ENCODE results near the gene CARS1.

The CARS1 gene

DNA sequence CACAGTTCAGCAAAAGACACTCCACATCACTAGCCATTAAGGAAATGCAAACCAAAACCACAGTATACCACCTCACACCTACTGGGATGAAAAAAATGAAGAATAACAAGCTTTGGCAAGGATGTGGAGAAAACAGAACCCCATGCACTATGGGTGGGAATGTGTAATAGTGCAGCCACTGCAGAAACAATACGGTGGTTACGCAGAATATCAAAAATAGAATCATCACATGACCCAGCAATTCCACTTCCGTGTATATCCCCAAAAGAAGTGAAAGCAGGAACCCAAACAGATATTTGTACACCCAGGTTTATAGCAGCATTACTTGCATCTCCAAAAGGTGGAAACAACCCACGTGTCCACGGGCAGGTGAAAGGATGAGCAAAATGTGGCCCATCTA is 20.8 kb downstream of the CARS1 start:
- no peak for DNase-seq (ENCODE audit: low read depth in 2 of 2)
- H3K4me3 ChIP-seq (replicated peaks in 1 of 2; ENCODE audit: low read depth in 2 of 2, low read length in 2 of 2) = no peak overlapping the region
- TF ChIP-seq, protein P1, sequence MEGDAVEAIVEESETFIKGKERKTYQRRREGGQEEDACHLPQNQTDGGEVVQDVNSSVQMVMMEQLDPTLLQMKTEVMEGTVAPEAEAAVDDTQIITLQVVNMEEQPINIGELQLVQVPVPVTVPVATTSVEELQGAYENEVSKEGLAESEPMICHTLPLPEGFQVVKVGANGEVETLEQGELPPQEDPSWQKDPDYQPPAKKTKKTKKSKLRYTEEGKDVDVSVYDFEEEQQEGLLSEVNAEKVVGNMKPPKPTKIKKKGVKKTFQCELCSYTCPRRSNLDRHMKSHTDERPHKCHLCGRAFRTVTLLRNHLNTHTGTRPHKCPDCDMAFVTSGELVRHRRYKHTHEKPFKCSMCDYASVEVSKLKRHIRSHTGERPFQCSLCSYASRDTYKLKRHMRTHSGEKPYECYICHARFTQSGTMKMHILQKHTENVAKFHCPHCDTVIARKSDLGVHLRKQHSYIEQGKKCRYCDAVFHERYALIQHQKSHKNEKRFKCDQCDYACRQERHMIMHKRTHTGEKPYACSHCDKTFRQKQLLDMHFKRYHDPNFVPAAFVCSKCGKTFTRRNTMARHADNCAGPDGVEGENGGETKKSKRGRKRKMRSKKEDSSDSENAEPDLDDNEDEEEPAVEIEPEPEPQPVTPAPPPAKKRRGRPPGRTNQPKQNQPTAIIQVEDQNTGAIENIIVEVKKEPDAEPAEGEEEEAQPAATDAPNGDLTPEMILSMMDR (IDR thresholded peaks at IDR 0.05; ENCODE audit: low read depth, low read length) = no peak

DNA sequence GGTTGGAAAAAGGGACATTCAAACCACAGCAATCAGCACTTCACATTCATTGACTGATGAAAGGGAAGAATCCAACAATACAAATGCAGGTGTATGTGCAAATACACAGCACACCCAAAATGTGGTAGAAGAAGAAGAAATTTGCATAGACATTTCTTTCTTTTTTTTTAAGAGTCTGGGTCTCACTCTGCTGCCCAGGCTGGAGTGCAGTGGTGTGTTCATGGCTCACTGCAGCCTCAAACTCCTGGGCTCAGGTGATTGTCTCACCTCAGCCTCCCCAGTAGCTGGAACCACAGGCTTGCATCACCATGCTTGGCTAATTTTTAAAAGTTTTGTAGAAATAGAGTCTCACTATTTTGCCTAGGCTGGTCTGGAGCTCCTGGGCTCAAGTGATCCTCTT is 21.9 kb downstream of the CARS1 start:
- TF ChIP-seq, protein P1 (IDR thresholded peaks at IDR 0.05; ENCODE audit: low read depth, low read length) = no peak
- DNase-seq (ENCODE audit: low read depth in 2 of 2) = no peak
- no peak overlapping the region for H3K4me3 ChIP-seq (replicated peaks in 1 of 2; ENCODE audit: low read depth in 2 of 2, low read length in 2 of 2)

DNA sequence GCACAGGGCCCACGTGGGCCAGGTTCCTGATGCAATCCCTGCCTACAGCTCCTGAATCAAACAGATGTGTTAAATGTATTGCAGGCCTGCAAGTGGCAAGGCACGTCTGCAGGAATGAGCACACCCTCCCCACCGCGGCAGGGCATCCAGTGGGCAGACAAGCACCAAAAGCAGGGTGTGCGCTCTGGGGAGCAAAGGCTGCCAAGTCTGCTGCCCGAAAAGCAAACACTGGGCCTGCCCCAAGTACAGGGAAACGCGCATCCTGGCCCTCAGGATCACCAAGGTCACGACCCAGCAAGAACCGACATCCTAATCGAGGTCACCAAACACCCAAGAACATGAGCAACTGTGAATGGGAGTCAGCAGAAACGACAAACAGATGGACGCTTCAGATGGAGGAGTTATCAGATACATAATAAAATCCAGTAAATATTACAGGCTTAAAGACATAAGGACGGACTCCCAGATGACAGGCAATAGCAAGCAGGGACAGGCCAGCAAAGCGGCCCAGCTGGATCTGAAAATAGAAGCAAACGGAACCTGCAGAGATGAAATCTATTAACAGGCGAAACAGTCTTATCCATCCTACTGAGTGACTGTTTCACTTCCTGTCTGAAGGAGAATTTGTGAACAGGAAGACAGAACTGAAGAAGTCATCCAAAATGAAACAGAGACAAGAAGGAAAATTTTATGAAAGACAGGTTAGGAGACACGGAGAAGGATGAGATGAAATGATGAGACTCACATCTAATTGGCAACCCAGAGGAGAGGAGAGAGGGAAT is 26.7 kb downstream of the CARS1 start:
- DNase-seq (ENCODE audit: low read depth in 2 of 2) = no peak
- TF ChIP-seq, protein P1 (IDR thresholded peaks at IDR 0.05; ENCODE audit: low read depth, low read length) = no peak
- H3K4me3 ChIP-seq (replicated peaks in 1 of 2; ENCODE audit: low read depth in 2 of 2, low read length in 2 of 2) = no peak overlapping the region

DNA sequence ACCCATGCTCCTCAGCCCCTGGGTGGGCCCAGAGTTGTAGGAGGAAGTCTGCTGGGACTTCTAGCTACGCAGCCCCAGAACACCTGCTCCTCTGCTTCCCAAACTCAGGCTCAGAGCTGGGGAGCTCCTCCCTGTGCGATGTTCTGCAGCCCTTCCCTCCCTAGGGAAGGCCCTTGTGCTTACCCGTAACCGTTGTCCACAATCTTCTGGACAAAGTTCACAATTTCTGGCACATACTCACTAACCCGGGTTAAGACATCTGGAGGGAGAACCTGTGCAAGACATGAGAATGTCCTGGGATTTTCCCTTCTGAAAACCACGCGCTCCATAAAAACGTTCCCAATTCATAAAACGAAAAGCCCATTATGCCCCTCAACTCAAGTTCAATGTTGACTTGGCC is 28.4 kb downstream of the CARS1 start:
- no peak for DNase-seq (ENCODE audit: low read depth in 2 of 2)

DNA sequence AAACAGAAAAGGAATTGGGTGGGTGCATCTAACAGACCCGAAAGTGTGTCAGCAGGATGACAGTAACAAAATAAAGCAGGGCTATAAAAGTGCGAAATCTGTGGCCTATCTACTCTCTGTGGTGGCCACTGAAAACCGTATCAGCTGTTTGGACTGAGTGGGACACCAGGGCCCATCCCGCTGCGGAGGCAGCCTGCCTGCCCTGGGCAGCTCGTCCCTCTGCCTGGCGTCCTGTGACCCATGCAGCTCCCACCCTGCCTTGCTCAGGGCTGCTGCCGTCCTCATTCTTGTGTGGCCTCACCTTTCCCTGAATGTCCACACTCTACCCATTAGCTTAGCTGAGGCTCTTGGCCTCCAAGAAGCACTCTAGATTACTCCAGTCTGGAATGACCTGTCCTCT is 30.4 kb downstream of the CARS1 start:
- TF ChIP-seq, protein P1 (IDR thresholded peaks at IDR 0.05; ENCODE audit: low read depth, low read length) = no peak
- DNase-seq (ENCODE audit: low read depth in 2 of 2) = no peak
- no peak overlapping the region for H3K4me3 ChIP-seq (replicated peaks in 1 of 2; ENCODE audit: low read depth in 2 of 2, low read length in 2 of 2)

More for the DNA sequence above, 28.4 kb downstream of the CARS1 start:
- H3K4me3 ChIP-seq (replicated peaks in 1 of 2; ENCODE audit: low read depth in 2 of 2, low read length in 2 of 2) = no peak overlapping the region
- TF ChIP-seq, protein P1 (IDR thresholded peaks at IDR 0.05; ENCODE audit: low read depth, low read length) = no peak

DNA sequence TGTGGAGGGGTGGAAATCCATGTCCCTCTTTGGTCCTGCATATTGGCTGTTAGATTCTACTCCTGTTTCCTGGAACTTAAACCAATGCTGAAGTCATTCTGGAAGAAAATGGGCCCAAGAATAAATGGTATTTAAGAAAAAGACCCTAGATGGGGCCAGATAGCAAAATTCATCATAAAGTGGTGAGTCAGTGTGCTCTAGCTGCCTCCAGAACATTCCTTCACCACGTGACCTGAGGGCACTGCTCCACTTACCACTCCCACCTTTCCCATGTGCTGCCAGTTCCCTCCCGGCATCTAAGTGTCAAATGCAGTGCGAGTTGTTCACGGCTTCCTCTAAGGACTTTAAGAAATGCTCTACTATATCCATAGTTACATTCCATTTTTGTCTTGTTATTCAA is 34.2 kb downstream of the CARS1 start:
- TF ChIP-seq, protein P1 (IDR thresholded peaks at IDR 0.05; ENCODE audit: low read depth, low read length) = no peak
- H3K4me3 ChIP-seq (replicated peaks in 1 of 2; ENCODE audit: low read depth in 2 of 2, low read length in 2 of 2) = no peak overlapping the region
- peak; percentile 81 for DNase-seq (ENCODE audit: low read depth in 2 of 2)
